ENCODE results near the gene TDRD1.

Gene TDRD1

DNA sequence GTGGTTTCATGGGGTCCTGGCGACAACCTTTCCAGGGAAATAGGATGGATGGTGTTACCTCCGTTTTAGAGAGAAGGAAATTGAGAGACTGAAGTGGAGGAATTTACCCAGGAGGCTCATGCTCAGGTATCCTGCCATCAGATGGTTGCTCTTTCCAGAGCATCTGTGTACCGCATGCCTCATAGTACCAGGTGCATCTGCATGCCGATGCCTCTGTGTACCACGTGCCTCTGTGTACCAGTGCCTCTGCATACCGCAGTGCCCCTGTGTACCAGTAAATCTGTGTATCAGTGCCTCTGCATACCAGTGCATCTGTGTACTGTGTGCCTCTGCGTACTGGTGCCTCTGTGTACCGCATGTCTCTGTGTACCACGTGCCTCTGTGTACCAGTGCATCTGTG, 63.1 kb downstream of the TDRD1 start:
- no peak for DNase-seq

DNA sequence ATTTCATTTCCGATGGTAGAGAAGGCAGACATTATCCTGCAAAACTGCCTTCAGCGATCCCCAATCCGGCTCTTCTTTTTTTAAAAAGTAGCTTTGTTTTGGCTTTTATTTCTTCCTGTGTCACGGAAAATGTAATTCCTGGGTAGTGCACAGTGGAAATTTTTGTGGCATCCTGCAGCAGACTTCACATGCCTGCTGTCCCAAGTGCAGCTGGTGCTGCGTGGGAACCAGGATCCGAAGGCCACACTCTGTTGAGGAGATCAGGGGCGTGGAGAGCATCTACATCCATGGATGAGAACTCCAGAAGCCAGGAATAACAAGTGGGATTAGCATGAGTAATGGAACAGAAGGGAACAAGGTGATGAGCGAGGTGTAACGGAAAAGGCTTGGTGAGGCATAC, 64.5 kb downstream of the TDRD1 start:
- DNase-seq: no peak

DNA sequence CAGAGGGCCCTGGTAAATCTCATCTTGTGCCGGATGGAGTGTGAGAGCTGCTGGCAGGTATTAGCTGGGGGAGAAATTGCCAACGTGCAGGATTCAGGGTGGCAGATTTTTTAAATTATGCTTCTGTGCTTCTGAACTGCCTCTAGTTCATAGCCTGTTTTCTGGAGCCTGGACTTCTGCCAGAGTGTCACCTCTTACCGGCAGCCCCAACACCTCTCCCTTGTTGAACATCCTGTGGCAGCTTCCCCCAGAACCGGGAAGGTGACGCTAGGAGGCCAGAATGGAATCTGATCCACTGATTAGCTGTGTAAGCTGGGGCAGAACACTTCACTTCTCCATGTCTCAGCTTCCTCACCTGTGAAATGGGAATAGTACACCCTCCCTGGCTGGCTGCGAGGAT, 65.0 kb downstream of the TDRD1 start:
- DNase-seq: no peak

GRCh38 chr10:114245121-114245791, 66.1 kb downstream of the TDRD1 start:
- DNase-seq: no peak

- DNase-seq: no peak
Observed at GRCh38 chr10:114246679-114247305, 67.6 kb downstream of the TDRD1 start.

DNA sequence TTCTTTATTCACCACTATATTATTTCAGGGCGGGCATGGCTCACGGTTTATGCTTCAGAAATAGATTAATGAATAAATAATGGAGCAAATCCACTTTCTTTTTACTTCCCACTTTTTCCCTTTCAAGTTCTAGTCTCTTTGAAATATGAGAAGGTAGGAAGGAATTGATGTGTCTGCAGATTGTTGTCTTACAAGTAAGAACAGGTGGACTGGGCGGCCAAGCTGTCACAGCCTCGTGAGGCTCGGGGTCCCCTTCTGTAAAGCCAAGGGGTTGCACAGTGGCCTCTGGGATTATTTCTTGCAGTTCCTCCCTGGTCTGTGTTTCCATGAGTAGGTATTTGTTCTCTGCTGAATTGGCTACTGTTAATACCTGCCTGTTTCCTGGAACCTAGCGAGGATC, 71.1 kb downstream of the TDRD1 start:
- no peak for DNase-seq

GRCh38 chr10:114250716-114251115, 71.6 kb downstream of the TDRD1 start:
- no peak for DNase-seq

GRCh38 chr10:114252092-114252491, 72.9 kb downstream of the TDRD1 start:
- no peak for DNase-seq

GRCh38 chr10:114252883-114253282, 73.7 kb downstream of the TDRD1 start:
- DNase-seq: no peak

DNA sequence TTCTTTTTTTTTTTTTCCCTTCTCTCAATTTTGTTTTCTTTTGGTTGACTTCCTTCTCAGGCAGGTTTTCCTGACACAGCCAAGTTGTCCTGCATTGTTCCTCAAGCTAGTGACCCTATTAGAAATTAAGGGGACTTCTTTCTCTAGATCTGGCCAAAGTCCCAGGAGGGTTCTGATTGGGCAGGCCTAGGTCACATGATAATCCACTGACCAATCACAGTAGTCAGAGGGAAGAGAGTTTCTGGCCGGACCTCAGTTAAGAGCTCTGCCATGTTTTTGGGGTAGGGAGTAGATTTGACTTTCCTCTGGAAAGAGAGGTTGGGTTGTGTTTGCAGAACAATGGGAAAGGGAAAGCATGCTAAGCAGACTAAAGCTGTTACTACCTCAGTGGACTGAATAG, 76.1 kb downstream of the TDRD1 start:
- DNase-seq: no peak

DNA sequence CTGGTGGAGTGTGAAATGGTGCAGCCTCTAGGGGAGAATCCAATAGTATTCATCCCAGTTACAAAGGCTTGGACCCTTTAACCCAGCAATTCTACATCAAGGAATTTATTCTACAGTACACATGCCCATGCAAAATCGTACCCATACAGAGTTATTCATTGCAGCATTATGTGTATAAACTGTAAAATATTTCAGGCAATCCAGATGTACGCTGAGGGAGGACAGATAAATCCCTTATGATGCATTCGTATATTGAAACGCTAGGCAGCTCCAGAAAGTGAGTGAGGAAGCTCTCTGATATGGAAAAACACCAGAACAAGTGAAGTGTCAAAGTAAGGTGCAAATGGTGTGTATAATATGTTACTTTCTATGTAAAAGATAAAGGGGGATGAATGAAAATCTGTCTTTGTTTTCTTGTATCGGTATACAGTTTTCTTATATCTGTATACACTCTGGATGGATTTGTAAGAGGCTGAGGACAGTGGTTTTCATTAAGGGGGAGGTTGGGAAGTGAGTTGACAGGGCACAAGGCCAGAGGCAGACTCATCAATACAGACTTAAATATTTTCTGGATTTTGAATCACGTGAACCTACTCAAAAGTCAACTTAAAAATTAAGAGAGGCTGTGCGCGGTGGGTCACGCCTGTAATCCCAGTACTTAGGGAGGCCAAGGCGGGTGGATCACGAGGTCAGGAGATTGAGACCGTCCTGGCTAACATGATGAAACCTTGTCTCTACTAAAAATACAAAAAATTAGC, 77.0 kb downstream of the TDRD1 start:
- no peak for DNase-seq

GRCh38 chr10:114256822-114257221, 77.7 kb downstream of the TDRD1 start:
- no peak for DNase-seq

DNA sequence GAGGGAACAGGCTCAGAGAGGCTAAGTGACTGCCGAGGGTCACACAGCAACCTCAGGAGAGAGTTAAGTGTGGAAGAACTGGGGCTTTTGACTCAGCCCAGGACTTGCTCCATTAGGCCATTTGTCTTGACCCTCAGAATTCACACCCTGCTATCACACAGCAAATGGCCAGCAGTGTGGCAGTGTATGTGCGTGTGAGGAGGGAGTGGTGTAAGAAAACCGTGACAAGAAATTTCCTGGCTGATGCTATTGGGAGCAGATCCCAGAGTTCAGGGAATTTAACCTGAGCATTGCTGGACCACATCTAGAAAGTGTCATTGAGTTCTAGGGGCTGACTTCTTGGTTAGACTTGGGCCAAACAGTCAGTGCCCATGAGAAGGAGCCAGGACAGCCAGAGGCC, 78.3 kb downstream of the TDRD1 start:
- no peak for DNase-seq

GRCh38 chr10:114258274-114258840, 79.2 kb downstream of the TDRD1 start:
- no peak for DNase-seq

- no peak for DNase-seq
Observed at GRCh38 chr10:114259824-114260223, 80.7 kb downstream of the TDRD1 start.

GRCh38 chr10:114260366-114260765, 81.2 kb downstream of the TDRD1 start:
- DNase-seq: no peak

DNA sequence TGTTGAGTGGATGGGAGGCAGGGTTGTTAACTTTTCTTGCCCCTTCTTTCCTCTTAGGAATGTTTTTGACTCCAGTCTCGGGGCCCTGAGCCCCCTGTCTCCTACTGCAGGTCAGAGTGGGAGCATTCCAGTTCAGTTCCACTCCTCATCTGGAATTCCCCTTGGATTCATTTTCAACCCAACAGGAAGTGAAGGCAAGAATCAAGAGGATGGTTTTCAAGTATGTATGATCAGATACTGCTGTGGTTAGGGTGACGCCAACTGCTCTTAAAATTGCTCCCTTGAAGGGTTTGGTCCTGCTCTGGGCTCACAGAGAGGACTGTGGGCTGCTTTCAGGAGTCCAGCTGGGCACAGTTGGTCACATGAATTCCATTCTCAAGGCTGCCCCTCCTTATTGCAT, 81.9 kb downstream of the TDRD1 start:
- no peak for DNase-seq

- peak; percentile 45 for DNase-seq
Observed at GRCh38 chr10:114262496-114262895, 83.3 kb downstream of the TDRD1 start.

DNA sequence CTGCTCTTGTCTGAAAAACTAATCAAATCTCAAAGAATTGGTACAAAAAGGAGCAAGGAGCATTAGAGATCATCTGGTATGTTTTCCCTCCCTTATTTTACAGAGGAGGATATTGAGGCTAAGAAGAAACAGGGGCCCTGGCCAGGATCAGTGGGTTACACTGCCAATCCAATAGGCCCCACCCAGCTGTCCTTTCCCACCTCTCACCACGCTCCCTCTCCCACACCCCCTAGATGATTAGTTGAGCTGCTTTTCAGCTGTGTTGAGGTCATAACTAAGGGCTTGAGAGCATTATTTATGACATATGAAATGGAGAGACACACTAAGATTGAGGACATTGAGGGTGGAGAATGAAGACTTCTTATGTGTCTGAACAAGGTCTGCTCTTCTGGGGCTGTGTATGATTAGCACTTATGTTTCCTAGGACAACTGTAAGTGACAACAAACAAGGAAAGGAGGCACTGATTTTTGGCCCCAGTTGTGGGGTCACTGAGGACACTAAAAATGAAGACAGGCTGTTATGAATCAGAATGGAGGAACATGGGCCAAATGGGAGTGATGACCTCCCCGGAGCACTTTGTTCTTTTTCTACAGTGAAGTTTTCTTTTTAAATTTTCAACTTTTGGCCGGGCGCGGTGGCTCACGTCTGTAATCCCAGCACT, 86.4 kb downstream of the TDRD1 start:
- DNase-seq: no peak

DNA sequence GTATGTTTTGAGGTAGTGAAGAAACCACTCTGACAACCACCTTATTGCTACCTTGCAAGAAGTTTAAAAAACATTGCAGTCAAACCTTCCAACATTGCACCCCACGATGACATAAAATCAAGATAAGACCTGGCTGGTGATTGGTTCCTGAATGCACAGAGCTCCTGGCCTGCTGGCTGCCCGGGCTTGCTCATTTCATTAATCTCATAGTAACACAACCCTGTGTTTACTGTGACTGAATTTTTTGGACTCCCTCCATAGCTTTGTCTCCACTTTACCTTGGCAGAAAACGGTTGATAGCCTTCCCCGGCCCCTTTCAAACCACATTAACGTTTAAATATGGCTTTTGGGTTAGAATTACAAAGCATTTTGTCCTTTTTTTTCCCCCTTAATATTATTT, 87.4 kb downstream of the TDRD1 start:
- peak; percentile 29 for DNase-seq

- DNase-seq: no peak
Observed at GRCh38 chr10:114271075-114271778, 92.1 kb downstream of the TDRD1 start.

GRCh38 chr10:114271779-114272167, 92.6 kb downstream of the TDRD1 start:
- no peak for DNase-seq

- DNase-seq: no peak
Observed at GRCh38 chr10:114272696-114273095, 93.5 kb downstream of the TDRD1 start.
